AG04449 (cell line): ENCODE measurements around the gene SPACA5B.
"Not testable (repeated sequence)": the region's sequence is repeated elsewhere in the genome, so short reads cannot be mapped to it uniquely, and the experiment has no call there.

Experiments
- CTCF ChIA-PET: fragments of 350-600 bp; formaldehyde crosslinking; extraction: SDS; loops from one replicate; lab custom pipeline; 2021; ENCODE audit warnings: antibody characterized with exemption; lab: Yijun Ruan, JAX
- POLR2A ChIA-PET: fragments of 400-600, 350-600 bp; formaldehyde crosslinking; extraction: SDS; loops from one replicate; lab custom pipeline; 2020; ENCODE audit warnings: antibody characterized with exemption, inconsistent platforms; lab: Yijun Ruan, JAX
- DNase-seq: peaks from one replicate; pipeline ENCODE4 v3.0.0-alpha.2; 2010; ENCODE audit warnings: low read depth, low spot score
- H3K4me3 ChIP-seq: 2 replicates; pipeline ENCODE4 v1.5.1; 2011; ENCODE audit warnings: low read depth, mild to moderate bottlenecking, control low read depth, low read length
- TF ChIP-seq, protein P1 (sequence below): IDR thresholded peaks from one replicate; pipeline ENCODE4 v1.5.1; 2011; ENCODE audit warnings: mild to moderate bottlenecking, moderate library complexity, low read length, control low read depth, inconsistent platforms; ENCODE audit not compliant: insufficient read depth; ENCODE audit errors: missing control alignments

Gene SPACA5B

DNA sequence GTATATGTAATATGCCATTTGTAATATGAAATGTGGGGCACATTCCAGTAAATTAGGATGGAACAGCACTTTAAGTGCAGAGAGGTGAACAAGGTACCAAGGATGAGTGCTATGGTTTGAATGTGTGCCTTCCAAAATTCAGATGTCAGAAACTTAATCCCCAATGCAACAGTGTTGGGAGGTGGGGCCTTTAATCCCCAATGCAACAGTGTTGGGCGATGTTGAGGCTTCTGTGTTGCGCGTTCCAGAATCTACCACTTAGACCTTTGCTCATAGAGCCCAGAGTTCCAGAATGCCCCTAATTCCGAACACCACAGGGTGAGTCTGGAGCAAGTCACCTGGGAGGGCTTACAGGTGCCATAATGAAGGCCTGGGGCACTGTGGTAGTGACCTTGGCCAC, at the start of gene SPACA5B:
Gene SPACA5B (plus strand): TSS at position 301 of the 400 bp plus-strand sequence. CDS start 62 bp downstream, at position 363.
- CTCF ChIA-PET, POLR2A ChIA-PET, H3K4me3 ChIP-seq, DNase-seq: not testable (repeated sequence)

DNA sequence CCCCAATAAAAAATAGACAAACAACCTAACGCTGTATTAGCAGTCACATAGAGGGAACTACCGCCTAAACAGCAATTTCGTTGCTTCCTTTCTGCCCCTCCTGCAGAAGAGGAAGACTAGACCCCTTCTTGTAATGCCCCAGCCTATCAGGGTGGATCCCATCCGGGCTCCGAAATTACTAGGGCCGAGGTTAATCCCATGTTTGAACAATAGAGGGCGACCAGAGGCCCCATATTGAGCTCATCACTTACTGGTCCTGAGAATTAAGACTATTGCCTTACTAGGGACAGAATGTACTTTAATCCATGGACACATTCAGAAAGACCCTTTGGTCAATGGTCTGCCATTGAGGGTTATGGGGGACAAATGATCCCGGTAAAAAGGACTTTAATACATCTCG, 47.2 kb upstream of the SPACA5B start:
- H3K4me3 ChIP-seq: no peak overlapping the region
- CTCF ChIA-PET: interaction anchor here (1.0 to 8.2 kb wide), 6 partner anchors 10 to 465 kb away, joined by 3 to 84 read pairs (median 3); no protein-coding TSS in a partner anchor
- TF ChIP-seq, protein P1, sequence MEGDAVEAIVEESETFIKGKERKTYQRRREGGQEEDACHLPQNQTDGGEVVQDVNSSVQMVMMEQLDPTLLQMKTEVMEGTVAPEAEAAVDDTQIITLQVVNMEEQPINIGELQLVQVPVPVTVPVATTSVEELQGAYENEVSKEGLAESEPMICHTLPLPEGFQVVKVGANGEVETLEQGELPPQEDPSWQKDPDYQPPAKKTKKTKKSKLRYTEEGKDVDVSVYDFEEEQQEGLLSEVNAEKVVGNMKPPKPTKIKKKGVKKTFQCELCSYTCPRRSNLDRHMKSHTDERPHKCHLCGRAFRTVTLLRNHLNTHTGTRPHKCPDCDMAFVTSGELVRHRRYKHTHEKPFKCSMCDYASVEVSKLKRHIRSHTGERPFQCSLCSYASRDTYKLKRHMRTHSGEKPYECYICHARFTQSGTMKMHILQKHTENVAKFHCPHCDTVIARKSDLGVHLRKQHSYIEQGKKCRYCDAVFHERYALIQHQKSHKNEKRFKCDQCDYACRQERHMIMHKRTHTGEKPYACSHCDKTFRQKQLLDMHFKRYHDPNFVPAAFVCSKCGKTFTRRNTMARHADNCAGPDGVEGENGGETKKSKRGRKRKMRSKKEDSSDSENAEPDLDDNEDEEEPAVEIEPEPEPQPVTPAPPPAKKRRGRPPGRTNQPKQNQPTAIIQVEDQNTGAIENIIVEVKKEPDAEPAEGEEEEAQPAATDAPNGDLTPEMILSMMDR: peak; percentile 40
- POLR2A ChIA-PET: interaction anchor here (1.0 kb wide), 1 partner anchor 412 kb away, joined by 3 read pairs; no protein-coding TSS in a partner anchor
- DNase-seq: no peak

DNA sequence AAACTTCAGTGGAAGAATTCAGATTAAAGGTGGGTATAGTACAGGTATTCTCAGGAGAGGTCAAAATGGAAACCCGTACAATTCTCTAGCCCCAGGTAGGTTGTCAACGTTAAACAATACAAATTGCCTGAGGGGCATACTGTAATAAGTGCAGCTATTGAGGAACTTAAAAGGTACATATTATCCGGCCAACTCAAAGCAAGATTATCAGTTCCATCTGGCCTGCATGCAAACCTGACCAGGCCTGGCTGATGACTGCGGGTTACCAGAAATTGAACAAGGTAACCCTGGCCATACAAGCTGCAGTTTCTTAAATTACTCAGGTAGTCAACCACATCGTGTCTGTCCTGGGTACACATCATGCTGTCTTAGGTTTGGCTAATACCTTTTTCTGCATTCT, 46.7 kb upstream of the SPACA5B start:
- no peak overlapping the region for H3K4me3 ChIP-seq
- TF ChIP-seq, protein P1: no peak
- POLR2A ChIA-PET: interaction anchor here (1.0 kb wide), 1 partner anchor 411 kb away, joined by 3 read pairs; no protein-coding TSS in a partner anchor
- CTCF ChIA-PET: interaction anchor here (1.0 to 8.2 kb wide), 5 partner anchors 9 to 464 kb away, joined by 3 to 84 read pairs (median 3); no protein-coding TSS in a partner anchor
- DNase-seq: no peak

DNA sequence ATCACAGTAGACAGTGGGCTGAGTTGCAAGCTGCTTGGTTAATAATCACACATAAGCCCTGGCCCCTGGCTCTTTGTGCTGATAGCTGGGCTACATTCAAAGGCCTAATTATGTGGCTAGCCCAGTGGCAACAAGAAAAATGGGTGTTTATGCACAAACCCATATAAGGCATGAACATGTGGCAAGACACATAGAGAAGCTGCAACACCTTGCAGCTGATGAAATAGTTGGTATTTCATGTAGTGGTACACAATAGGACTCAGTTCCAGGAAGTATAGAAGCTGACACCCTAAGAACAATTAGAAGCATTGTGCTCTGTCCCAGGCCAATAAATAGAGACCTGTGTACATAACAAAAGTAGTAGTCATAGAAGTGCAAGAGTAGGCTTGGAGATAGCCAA, 44.3 kb upstream of the SPACA5B start:
- CTCF ChIA-PET: interaction anchor here (8.2 kb wide), 1 partner anchor 409 kb away, joined by 84 read pairs; no protein-coding TSS in a partner anchor
- TF ChIP-seq, protein P1: no peak
- H3K4me3 ChIP-seq: no peak overlapping the region
- POLR2A ChIA-PET: no interaction called here
- DNase-seq: no peak

DNA sequence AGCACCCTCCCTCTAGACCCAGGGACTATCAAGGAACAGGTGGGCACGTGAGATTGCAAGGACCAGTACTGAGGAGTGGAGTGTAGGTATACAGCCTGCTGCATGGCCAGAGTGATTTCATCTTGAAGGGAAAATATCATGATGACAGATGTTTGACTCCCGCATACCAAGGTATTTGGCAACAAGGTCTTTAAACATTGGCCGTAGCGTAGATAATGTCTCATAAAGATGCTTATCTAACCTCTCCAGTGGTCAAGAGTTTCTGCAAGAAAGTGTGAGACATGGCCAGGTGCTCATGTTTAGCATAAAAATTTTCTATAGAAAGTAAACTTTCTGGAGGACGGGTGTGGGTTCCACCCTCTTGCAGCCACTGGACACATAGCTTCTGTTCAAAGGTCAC, 40.3 kb upstream of the SPACA5B start:
- DNase-seq: no peak
- POLR2A ChIA-PET: no interaction called here
- no peak overlapping the region for H3K4me3 ChIP-seq
- CTCF ChIA-PET: no interaction called here
- TF ChIP-seq, protein P1: no peak

DNA sequence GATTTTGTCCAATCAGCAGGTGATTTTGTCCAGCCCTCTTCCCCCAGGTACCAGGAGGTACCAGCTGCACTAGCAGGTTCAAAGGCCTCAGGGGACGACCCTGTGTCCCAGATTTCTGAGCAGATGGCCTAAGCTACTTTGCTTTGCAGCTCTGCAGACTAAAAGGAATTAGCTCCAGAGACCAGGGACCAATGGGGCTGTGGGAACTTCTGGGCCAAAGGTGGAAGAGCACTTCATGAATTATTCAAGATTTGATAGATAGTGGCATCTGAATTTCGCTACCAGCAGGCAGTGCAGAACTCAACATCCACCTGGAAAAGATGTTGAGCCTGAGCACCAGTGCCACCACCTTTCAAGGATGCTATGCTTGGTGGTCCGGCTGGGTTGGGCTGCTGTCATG, 37.9 kb upstream of the SPACA5B start:
- CTCF ChIA-PET: interaction anchor here (0.8 kb wide), 1 partner anchor 9 kb away, joined by 3 read pairs; no protein-coding TSS in a partner anchor
- H3K4me3 ChIP-seq, DNase-seq, POLR2A ChIA-PET: not testable (repeated sequence)

DNA sequence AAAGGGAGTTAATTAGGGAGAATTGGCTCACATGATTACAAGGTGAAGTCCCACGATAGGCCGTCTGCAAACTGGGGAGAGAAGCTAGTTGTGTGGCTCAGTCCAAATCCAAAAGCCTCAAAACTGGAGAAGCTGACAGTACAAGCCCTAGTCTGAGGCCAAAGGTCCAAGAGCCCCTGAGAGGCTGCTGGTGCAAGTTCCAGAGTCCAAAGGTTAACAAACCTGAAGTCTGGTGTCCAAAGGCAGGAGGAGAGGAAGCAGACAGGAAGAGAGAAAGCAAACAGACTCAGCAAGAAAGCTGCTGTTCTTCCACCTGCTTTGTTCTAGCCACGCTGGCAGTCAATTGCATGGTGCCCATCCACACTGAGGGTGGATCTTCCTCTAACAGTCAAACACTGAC, 29.0 kb upstream of the SPACA5B start:
- no peak overlapping the region for H3K4me3 ChIP-seq
- DNase-seq: no peak
- TF ChIP-seq, protein P1: no peak
- ChIA-PET CTCF (no interaction called here), POLR2A (no interaction called here)
